ENCODE measurements around the gene SPPL2A.
"Not testable (repeated sequence)": the region's sequence is repeated elsewhere in the genome, so short reads cannot be mapped to it uniquely, and the experiment has no call there.

SPPL2A gene

GRCh38 chr15:50712018-50712417, 53.5 kb downstream of the SPPL2A start:
- Histone ChIP-seq H3K27me3 (ENCODE audit: control insufficient read depth, insufficient read depth, low read length) (no peaks in the 10 kb centered on the region), H3K4me1 (ENCODE audit: control insufficient read depth, insufficient read depth, low read length) (no peaks in the 10 kb centered on the region), H3K36me3 (ENCODE audit: insufficient read depth, low read length) (peaks cover 4% of the 10 kb centered on the region), H3K9ac (ENCODE audit: low read depth, low read length) (no peak overlapping the region), H3K4me2 (ENCODE audit: low read length) (no peak overlapping the region), H3K9me3 (replicated peaks; ENCODE audit: low read length) (no peaks in the 10 kb centered on the region), H3K4me3 (ENCODE audit: low read length) (no peak overlapping the region)

GRCh38 chr15:50710585-50710984, 54.9 kb downstream of the SPPL2A start:
- peaks cover 4% of the 10 kb centered on the region for H3K36me3 ChIP-seq (ENCODE audit: insufficient read depth, low read length)
- H3K4me3 ChIP-seq (ENCODE audit: low read length): no peak overlapping the region
- no peaks in the 10 kb centered on the region for H3K27me3 ChIP-seq (ENCODE audit: control insufficient read depth, insufficient read depth, low read length)
- no peaks in the 10 kb centered on the region for H3K4me1 ChIP-seq (ENCODE audit: control insufficient read depth, insufficient read depth, low read length)
- H3K9me3 ChIP-seq (replicated peaks; ENCODE audit: low read length): no peaks in the 10 kb centered on the region
- H3K9ac ChIP-seq (ENCODE audit: low read depth, low read length): no peak overlapping the region
- no peak overlapping the region for H3K4me2 ChIP-seq (ENCODE audit: low read length)

GRCh38 chr15:50707878-50708427, 57.6 kb downstream of the SPPL2A start:
- Histone ChIP-seq H3K4me2 (ENCODE audit: low read length) (no peak overlapping the region), H3K36me3 (ENCODE audit: insufficient read depth, low read length) (peaks cover 10% of the 10 kb centered on the region), H3K9me3 (replicated peaks; ENCODE audit: low read length) (no peaks in the 10 kb centered on the region), H3K9ac (ENCODE audit: low read depth, low read length) (no peak overlapping the region), H3K27me3 (ENCODE audit: control insufficient read depth, insufficient read depth, low read length) (no peaks in the 10 kb centered on the region), H3K4me1 (ENCODE audit: control insufficient read depth, insufficient read depth, low read length) (no peaks in the 10 kb centered on the region), H3K4me3 (ENCODE audit: low read length) (no peak overlapping the region)

- no peak overlapping the region for H3K4me2 ChIP-seq (ENCODE audit: low read length)
- H3K36me3 ChIP-seq (ENCODE audit: insufficient read depth, low read length): peaks cover 7% of the 10 kb centered on the region
- no peaks in the 10 kb centered on the region for H3K9me3 ChIP-seq (replicated peaks; ENCODE audit: low read length)
- no peak overlapping the region for H3K4me3 ChIP-seq (ENCODE audit: low read length)
- H3K9ac ChIP-seq (ENCODE audit: low read depth, low read length): no peak overlapping the region
- no peaks in the 10 kb centered on the region for H3K4me1 ChIP-seq (ENCODE audit: control insufficient read depth, insufficient read depth, low read length)
- H3K27me3 ChIP-seq (ENCODE audit: control insufficient read depth, insufficient read depth, low read length): no peaks in the 10 kb centered on the region
Observed at GRCh38 chr15:50702762-50703334, 62.7 kb downstream of the SPPL2A start.

- no peaks in the 10 kb centered on the region for H3K4me1 ChIP-seq (ENCODE audit: control insufficient read depth, insufficient read depth, low read length)
- no peaks in the 10 kb centered on the region for H3K36me3 ChIP-seq (ENCODE audit: insufficient read depth, low read length)
- no peaks in the 10 kb centered on the region for H3K27me3 ChIP-seq (ENCODE audit: control insufficient read depth, insufficient read depth, low read length)
- no peaks in the 10 kb centered on the region for H3K9me3 ChIP-seq (replicated peaks; ENCODE audit: low read length)
- H3K4me2 ChIP-seq (ENCODE audit: low read length): no peak overlapping the region
- no peak overlapping the region for H3K4me3 ChIP-seq (ENCODE audit: low read length)
- no peak overlapping the region for H3K9ac ChIP-seq (ENCODE audit: low read depth, low read length)
Observed at GRCh38 chr15:50698101-50698500, 67.4 kb downstream of the SPPL2A start.

GRCh38 chr15:50697109-50697797, 68.3 kb downstream of the SPPL2A start:
- no peaks in the 10 kb centered on the region for H3K27me3 ChIP-seq (ENCODE audit: control insufficient read depth, insufficient read depth, low read length)
- no peaks in the 10 kb centered on the region for H3K9me3 ChIP-seq (replicated peaks; ENCODE audit: low read length)
- no peak overlapping the region for H3K9ac ChIP-seq (ENCODE audit: low read depth, low read length)
- no peaks in the 10 kb centered on the region for H3K36me3 ChIP-seq (ENCODE audit: insufficient read depth, low read length)
- H3K4me1 ChIP-seq (ENCODE audit: control insufficient read depth, insufficient read depth, low read length): no peaks in the 10 kb centered on the region
- no peak overlapping the region for H3K4me3 ChIP-seq (ENCODE audit: low read length)
- H3K4me2 ChIP-seq (ENCODE audit: low read length): no peak overlapping the region

GRCh38 chr15:50694634-50695165, 70.8 kb downstream of the SPPL2A start:
- H3K4me2 ChIP-seq (ENCODE audit: low read length); H3K9ac ChIP-seq (ENCODE audit: low read depth, low read length); H3K27me3 ChIP-seq (ENCODE audit: control insufficient read depth, insufficient read depth, low read length); H3K9me3 ChIP-seq (replicated peaks; ENCODE audit: low read length); H3K36me3 ChIP-seq (ENCODE audit: insufficient read depth, low read length); H3K4me3 ChIP-seq (ENCODE audit: low read length); H3K4me1 ChIP-seq (ENCODE audit: control insufficient read depth, insufficient read depth, low read length): not testable (repeated sequence)

- H3K4me2 ChIP-seq (ENCODE audit: low read length): peak overlapping the region; percentile 89
- peaks cover 24% of the 10 kb centered on the region for H3K4me1 ChIP-seq (ENCODE audit: control insufficient read depth, insufficient read depth, low read length)
- H3K36me3 ChIP-seq (ENCODE audit: insufficient read depth, low read length): no peaks in the 10 kb centered on the region
- H3K9me3 ChIP-seq (replicated peaks; ENCODE audit: low read length): no peaks in the 10 kb centered on the region
- H3K27me3 ChIP-seq (ENCODE audit: control insufficient read depth, insufficient read depth, low read length): no peaks in the 10 kb centered on the region
- H3K9ac ChIP-seq (ENCODE audit: low read depth, low read length): peak overlapping the region; percentile 92
- H3K4me3 ChIP-seq (ENCODE audit: low read length): peak overlapping the region; percentile 82
Observed at GRCh38 chr15:50687302-50687902, 78.1 kb downstream of the SPPL2A start.

GRCh38 chr15:50686469-50687301, 78.8 kb downstream of the SPPL2A start, which contains the start of gene TRPM7:
TSS of gene TRPM7 (minus strand) at chr15:50686797. CDS start at chr15:50686533, 264 bp downstream.
- H3K9me3 ChIP-seq (replicated peaks; ENCODE audit: low read length): no peaks in the 10 kb centered on the region
- H3K4me3 ChIP-seq (ENCODE audit: low read length): peak within 1 kb of the TSS; percentile 82
- peak within 1 kb of the TSS; percentile 89 for H3K4me2 ChIP-seq (ENCODE audit: low read length)
- H3K9ac ChIP-seq (ENCODE audit: low read depth, low read length): peak within 1 kb of the TSS; percentile 92
- peaks cover 24% of the 10 kb centered on the region for H3K4me1 ChIP-seq (ENCODE audit: control insufficient read depth, insufficient read depth, low read length)
- H3K27me3 ChIP-seq (ENCODE audit: control insufficient read depth, insufficient read depth, low read length): no peaks in the 10 kb centered on the region
- peaks cover 2% of the 10 kb centered on the region for H3K36me3 ChIP-seq (ENCODE audit: insufficient read depth, low read length)

GRCh38 chr15:50685976-50686468, 79.5 kb downstream of the SPPL2A start:
- Histone ChIP-seq H3K4me3 (ENCODE audit: low read length) (peak overlapping the region; percentile 82), H3K9me3 (replicated peaks; ENCODE audit: low read length) (no peaks in the 10 kb centered on the region), H3K36me3 (ENCODE audit: insufficient read depth, low read length) (peaks cover 8% of the 10 kb centered on the region), H3K4me2 (ENCODE audit: low read length) (peak overlapping the region; percentile 89), H3K27me3 (ENCODE audit: control insufficient read depth, insufficient read depth, low read length) (no peaks in the 10 kb centered on the region), H3K9ac (ENCODE audit: low read depth, low read length) (peak overlapping the region; percentile 92), H3K4me1 (ENCODE audit: control insufficient read depth, insufficient read depth, low read length) (peaks cover 24% of the 10 kb centered on the region)

Measured in skeletal muscle satellite cell (primary cell).